ENCODE results near the gene COL17A1. TPM values are rescaled to one million over a fixed set of nuclear protein-coding genes. Genes with fewer than 3 reads are reported as not detected.

The COL17A1 gene
- total RNA-seq, 1 experiment from 2014 or later: 3.5 TPM

GRCh38 chr10:104028146-104028545 lies 57.5 kb downstream of the COL17A1 start:
- RAD21 ChIA-PET (ENCODE audit: low non-redundant PET in 1 of 2, low total read pairs in 2 of 2, uncharacterized antibody in 2 of 2, unreplicated experiment in 2 of 2): no interaction called here
- TF ChIP-seq CTCF (IDR thresholded peaks at IDR 0.05 in 2 of 3, conservative IDR thresholded peaks at IDR 0.05 in 1 of 3; ENCODE audit: borderline replicate concordance in 1 of 3, insufficient read depth in 1 of 3, low read depth in 2 of 3, low read length in 2 of 3): peak in 2 of 3 experiments; percentile 67 to 77; a peak in 4 of 6 replicates
- TF ChIP-seq EZH2phosphoT487 (IDR thresholded peaks at IDR 0.05; ENCODE audit: borderline replicate concordance): no peak
- peak; percentile 29; the same call in 1 of the 2 replicates for TF ChIP-seq RAD21 (IDR thresholded peaks at IDR 0.05; ENCODE audit: low read depth)
- TF ChIP-seq POLR2AphosphoS5 (IDR thresholded peaks at IDR 0.05; ENCODE audit: low read depth, low read length): no peak
- Histone ChIP-seq H3K27me3 (ENCODE audit: insufficient read depth, low read length) (no peaks in the 10 kb centered on the region), H3K36me3 (ENCODE audit: control insufficient read depth in 1 of 2, insufficient read depth in 2 of 2, low read length in 2 of 2) (peaks cover 57% of the 10 kb centered on the region in 2 experiments), H3K9ac (ENCODE audit: low read length) (no peak overlapping the region), H3K9me3 (ENCODE audit: control insufficient read depth in 1 of 2, insufficient read depth in 1 of 2, low read depth in 1 of 2, low read length in 2 of 2) (no peaks in the 10 kb centered on the region), H4K20me1 (ENCODE audit: insufficient read depth) (no peaks in the 10 kb centered on the region), H3K27ac (ENCODE audit: low read depth, low read length) (no peak overlapping the region), H3K9me2 (ENCODE audit: insufficient read depth) (no peaks in the 10 kb centered on the region), H2AFZ (ENCODE audit: low read depth, low read length, poor library complexity, severe bottlenecking) (no peak overlapping the region), H3K79me2 (ENCODE audit: insufficient read depth, low read length) (no peaks in the 10 kb centered on the region; the same call in 1 of the 2 replicates), H3K4me1 (ENCODE audit: control insufficient read depth in 1 of 2, insufficient read depth in 2 of 2, low read length in 2 of 2) (no peaks in the 10 kb centered on the region), H3K4me3 (replicated peaks in 1 of 2; ENCODE audit: low read depth in 1 of 2, low read length in 2 of 2) (no peak overlapping the region), H3K4me2 (ENCODE audit: low read length) (no peak overlapping the region)
- DNase-seq (ENCODE audit: low read depth, low spot score) (peak; percentile 29), ATAC-seq (peak; percentile 99)
- intact Hi-C loops (cut with micrococcal nuclease): loop anchor here (10.0 kb wide), 1 partner anchor 313 kb away; no protein-coding TSS in a partner anchor
- CTCF ChIA-PET: interaction anchor here (0.7 to 1.7 kb wide), 12 partner anchors 9 to 315 kb away, joined by 3 to 12 read pairs (median 4); no protein-coding TSS in a partner anchor
- no TSS peak for BruUV-seq (replicated peaks)
- POLR2A ChIA-PET: interaction anchor here (0.8 kb wide), 1 partner anchor 90 kb away, joined by 3 read pairs; no protein-coding TSS in a partner anchor

- no peak for TF ChIP-seq SIN3A (IDR thresholded peaks at IDR 0.05; ENCODE audit: low read depth)
- TF ChIP-seq ELF1 (IDR thresholded peaks at IDR 0.05; ENCODE audit: borderline replicate concordance, low read depth): no peak
- no peak for TF ChIP-seq ZBTB33 (IDR thresholded peaks at IDR 0.05; ENCODE audit: extremely low read depth, insufficient replicate concordance, low read length)
- TF ChIP-seq ZNF274 (IDR thresholded peaks at IDR 0.05; ENCODE audit: low read depth, low read length): no peak
- TF ChIP-seq ZFX (IDR thresholded peaks at IDR 0.05): no peak
- no peak for TF ChIP-seq RAD21 (IDR thresholded peaks at IDR 0.05; ENCODE audit: low read depth)
- TF ChIP-seq EZH2phosphoT487 (IDR thresholded peaks at IDR 0.05; ENCODE audit: borderline replicate concordance): no peak
- H3K36me3 ChIP-seq (ENCODE audit: control insufficient read depth in 1 of 2, insufficient read depth in 2 of 2, low read length in 2 of 2): peaks cover 55 to 63% of the 10 kb centered on the region in 2 experiments
- no peak overlapping the region for H3K27ac ChIP-seq (ENCODE audit: low read depth, low read length)
- DNase-seq (ENCODE audit: low read depth, low spot score) (no peak), ATAC-seq (no peak)
- RAD21 ChIA-PET (ENCODE audit: low non-redundant PET in 1 of 2, low total read pairs in 2 of 2, uncharacterized antibody in 2 of 2, unreplicated experiment in 2 of 2): no interaction called here
- H3K9me2 ChIP-seq (ENCODE audit: insufficient read depth): no peaks in the 10 kb centered on the region
- no peak overlapping the region for H3K4me2 ChIP-seq (ENCODE audit: low read length)
- no peaks in the 10 kb centered on the region for H4K20me1 ChIP-seq (ENCODE audit: insufficient read depth)
- no peaks in the 10 kb centered on the region for H3K9me3 ChIP-seq (ENCODE audit: control insufficient read depth in 1 of 2, insufficient read depth in 1 of 2, low read depth in 1 of 2, low read length in 2 of 2)
- H3K27me3 ChIP-seq (ENCODE audit: insufficient read depth, low read length): no peaks in the 10 kb centered on the region
- no peak overlapping the region for H3K4me3 ChIP-seq (replicated peaks in 1 of 2; ENCODE audit: low read depth in 1 of 2, low read length in 2 of 2)
- POLR2A ChIA-PET: no interaction called here
- CTCF ChIA-PET: interaction anchor here (0.9 to 1.5 kb wide), 3 partner anchors 13 to 139 kb away, joined by 3 to 5 read pairs (median 4); no protein-coding TSS in a partner anchor
- H3K9ac ChIP-seq (ENCODE audit: low read length): no peak overlapping the region
- H2AFZ ChIP-seq (ENCODE audit: low read depth, low read length, poor library complexity, severe bottlenecking): no peak overlapping the region
- H3K4me1 ChIP-seq (ENCODE audit: control insufficient read depth in 1 of 2, insufficient read depth in 2 of 2, low read length in 2 of 2): no peaks in the 10 kb centered on the region
- no peaks in the 10 kb centered on the region; the same call in 1 of the 2 replicates for H3K79me2 ChIP-seq (ENCODE audit: insufficient read depth, low read length)
- no TSS peak for BruUV-seq (replicated peaks)
- intact Hi-C loops (cut with micrococcal nuclease): loop anchor here (10.0 kb wide), 1 partner anchor 312 kb away; no protein-coding TSS in a partner anchor
These were observed 58.9 kb downstream of the COL17A1 start for GRCh38 chr10:104026762-104027161.
